Stimulated activated CD8-positive, alpha-beta memory T cell treated with anti-CD3 and anti-CD28 coated beads, Interleukin-12 subunit alpha, Interleukin-12 subunit beta, amount 100 ng/mL, for 24 hours (primary cell): ENCODE measurements around the gene SLC6A19.

Experiments
- DNase-seq: peaks from one replicate; pipeline ENCODE4 v3.0.0-alpha.2; 2020; ENCODE audit errors: extremely low read depth

Gene SLC6A19

DNA sequence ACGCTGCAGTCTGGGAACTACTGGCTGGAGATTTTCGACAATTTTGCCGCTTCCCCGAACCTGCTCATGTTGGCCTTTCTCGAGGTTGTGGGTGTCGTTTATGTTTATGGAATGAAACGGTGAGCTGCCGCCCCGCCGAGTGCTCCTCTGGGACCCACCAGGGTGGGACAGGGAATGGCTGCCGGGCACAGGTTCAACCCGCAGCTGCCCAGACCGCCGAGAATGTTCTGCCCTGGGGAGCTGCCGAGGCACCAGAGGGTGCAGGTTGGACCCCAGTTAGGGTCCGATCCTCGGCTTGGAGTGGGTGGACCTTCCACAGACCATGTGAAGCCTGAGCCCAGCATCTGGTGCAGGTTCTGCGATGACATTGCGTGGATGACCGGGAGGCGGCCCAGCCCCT lies 42.9 kb downstream of the SLC6A19 start:
- no peak for DNase-seq

- no peak for DNase-seq
Measured at GRCh38 chr5:1244976-1245375, 43.6 kb downstream of the SLC6A19 start.

DNA sequence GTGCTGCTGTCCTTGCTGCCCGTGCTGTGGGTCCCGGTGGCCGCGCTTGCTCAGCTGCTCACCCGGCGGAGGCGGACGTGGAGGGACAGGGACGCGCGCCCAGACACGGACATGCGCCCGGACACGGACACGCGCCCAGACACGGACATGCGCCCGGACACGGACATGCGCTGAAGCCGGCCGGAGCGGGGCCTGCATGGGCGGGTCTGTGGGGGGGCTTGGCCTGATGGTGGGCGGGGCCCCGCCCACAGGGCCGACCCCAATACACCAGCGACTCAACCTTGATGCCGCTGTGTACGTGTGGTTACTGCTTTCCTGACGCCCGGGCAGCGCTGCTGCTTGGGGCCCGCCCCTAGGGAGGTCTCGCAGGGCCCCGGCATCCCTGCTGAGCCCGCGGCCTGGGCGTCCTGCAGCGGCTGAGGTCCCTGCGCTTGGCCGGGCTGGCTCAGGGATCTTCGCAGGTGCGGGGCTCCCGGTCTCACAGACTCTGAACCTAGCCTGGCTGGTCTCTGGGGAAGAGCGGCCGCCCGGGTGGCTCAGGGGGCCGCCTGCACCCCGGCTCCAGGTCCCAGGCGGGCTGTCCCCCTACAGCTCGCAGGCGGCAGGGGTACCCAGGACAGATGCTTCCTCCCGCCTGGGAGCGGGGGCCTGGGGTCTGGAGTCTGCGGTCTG lies 44.6 kb downstream of the SLC6A19 start:
- DNase-seq: no peak

DNA sequence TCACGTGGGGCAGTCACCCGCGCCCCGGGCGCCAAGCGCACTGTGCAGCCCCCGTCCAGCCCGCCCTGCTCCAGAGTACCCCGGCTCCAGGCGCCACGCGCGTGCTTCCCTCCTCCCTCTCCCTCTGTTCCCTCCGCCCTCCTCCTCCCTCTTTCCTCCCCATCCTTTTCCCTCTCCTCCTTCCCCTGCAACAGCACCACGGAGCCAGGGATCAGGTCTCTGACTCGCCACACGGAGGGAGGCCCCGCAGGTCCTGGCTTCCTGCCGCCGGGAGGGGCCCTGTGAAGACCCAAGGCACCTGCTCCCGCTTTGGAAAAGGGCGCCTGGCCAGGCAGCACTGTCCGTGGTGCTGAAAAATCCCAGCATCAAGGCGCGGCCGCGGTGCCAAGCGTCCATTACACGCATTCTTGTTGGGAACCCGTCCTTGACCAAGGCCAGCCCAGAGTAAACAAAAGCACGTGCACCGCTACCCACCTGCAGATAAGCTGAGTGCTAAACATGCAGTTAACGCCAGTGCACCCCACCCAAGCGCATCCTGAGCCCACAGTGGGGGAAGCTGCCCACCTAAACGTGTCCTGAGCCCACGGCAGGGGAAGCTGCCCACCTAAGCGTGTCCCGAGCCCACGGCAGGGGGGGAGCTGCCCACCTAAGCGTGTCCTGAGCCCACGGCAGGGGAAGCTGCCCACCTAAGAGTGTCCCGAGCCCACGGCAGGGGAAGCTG lies 45.5 kb downstream of the SLC6A19 start:
- DNase-seq: no peak

- no peak for DNase-seq
Measured at GRCh38 chr5:1247811-1248210, 46.4 kb downstream of the SLC6A19 start.

- DNase-seq: no peak
Measured at GRCh38 chr5:1249366-1250280, 48.2 kb downstream of the SLC6A19 start.

DNA sequence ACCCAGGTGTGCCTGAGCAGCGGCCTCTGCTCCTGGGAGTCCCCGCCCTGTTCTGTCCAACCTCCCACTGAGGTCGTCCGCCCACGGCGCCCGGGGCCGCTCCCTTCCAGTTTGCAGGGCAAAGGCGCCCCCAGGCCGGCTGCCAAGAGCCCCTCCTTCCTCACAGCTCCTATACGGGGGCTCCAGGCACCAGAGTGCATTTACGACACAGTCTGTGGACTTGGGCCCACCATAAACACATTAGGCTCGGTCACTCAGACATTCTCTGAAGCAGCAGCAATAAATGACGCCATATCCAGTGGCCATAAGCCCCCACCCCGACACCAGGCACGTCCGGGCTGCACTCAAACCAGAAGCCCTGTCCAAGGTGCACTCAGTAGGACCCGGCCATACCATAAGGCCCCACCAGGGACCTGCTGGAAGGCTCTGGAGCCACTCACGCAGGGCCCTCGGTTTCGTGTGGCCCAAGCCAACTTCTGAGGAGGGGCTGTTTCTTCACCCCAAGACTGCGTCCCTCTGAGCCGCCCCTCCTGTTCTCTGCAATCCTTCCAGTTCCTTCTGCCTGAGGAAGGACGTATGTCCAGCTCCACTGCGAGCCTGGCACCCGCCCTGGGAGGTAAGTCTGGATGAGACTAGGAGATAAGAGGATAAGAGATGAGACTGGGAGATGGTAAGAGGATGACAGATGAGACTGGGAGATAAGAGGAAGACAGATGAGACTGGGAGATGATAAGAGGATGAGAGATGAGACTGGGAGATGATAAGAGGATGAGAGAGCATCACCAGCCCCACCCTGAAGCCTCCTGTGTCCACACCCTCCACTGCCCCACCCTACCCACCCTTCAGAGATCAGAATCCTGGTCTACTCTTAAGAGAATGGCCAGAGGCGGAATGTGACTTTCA lies 50.5 kb downstream of the SLC6A19 start:
- DNase-seq: no peak

DNA sequence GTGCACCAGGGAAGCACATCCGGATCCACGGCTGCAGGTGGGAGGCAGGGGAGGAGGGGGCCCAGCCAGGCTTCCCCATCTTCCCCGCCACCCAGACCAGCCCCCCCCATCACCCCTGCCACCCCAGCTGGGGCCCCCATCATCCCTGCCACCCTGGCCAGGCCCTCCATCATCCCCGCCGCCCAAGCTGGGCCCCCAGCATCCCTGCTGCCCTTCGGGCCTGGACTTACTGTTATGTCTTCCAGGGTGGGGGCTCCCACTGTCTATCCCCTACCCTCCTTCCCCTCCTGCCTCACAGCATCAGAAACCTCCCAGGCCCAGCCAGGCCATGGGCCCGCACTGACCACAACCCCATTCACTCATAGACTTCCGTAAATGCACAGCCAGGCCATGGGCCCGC lies 51.3 kb downstream of the SLC6A19 start:
- DNase-seq: no peak

DNA sequence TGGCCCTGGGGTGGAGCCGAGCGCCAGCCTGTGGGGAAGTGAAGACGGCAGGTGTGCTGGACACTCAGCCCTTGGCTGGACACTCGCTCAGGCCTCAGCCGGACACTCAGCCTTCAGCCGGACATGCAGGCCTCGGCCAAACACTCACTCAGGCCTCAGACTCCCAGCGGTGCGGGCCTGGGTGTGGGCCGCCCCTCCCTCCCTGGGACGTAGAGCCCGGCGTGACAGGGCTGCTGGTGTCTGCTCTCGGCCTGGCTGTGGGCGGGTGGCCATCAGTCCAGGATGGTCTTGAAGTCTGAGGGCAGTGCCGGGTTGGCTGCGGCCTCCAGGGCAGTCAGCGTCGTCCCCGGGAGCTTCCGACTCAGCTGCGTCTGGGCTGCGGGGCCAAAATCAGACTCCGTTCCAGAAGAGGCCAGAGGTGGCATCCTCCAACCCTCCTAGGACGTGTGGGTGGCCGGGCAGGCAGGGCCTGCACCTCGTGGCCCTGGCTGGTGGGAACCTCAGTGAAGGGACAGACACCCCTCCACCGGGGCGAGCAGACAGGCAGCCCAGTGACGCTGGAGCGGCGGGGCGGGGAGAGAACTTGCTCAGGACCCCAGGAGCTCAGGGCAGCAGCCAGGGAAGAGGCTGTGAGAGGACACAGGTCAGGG lies 52.2 kb downstream of the SLC6A19 start:
- DNase-seq: no peak

DNA sequence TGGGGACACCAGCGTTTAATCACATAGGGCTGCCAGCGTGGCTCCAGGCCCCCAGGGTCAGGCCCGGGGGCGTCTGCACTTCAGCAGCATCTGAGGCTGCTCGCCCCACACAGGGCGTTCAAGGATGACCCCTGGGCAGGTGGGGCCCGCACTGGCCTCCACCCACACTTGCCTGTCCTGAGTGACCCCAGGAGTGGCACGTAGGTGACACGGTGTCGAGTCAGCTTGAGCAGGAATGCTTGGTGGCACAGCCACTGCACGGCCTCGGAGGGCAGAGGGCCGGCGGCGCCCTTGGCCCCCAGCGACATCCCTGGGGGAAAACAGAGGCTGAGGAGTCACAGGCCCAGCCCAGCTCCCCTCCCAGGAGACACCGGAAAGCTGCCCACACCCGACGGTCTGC lies 52.8 kb downstream of the SLC6A19 start:
- DNase-seq: no peak

DNA sequence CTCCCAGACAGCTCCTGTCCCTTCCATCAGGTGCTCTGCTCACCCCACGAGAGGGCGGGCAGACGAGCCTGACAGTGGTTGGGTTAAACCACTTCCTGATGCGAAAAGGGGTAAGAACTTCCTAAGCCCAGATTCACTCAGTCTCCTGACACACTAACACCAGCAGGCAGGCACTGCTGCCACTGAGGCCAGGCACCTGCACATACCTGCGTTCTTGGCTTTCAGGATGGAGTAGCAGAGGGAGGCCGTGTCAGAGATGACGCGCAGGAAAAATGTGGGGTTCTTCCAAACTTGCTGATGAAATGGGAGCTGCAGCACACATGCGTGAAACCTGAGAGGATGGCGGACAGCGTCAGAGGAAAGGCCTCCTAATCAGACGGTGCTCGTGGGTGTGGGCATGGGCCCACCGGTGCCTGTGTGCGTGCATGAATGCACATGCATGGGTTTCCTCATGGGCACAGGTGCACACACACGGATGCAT lies 53.7 kb downstream of the SLC6A19 start:
- DNase-seq: no peak

DNA sequence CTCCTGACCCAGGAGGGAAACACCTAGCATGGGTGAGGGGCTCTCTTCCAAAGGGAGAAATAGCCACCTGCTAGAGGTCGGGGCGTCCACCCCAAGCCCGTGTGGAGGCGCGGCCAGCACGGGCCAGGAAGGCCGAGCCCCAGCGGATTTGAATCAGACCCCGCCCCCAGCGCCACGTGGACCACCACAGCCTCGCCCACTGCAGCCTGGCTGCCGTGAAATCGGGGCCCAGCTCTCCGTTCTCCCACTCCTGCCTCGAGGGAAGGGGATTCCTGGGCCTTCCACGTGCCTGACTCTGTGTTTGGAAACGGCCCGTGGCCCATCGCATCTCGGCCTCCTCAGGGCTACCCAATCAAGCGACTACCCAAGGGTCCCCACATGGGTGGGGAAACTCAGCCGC lies 55.4 kb downstream of the SLC6A19 start:
- DNase-seq: no peak

- no peak for DNase-seq
Measured at GRCh38 chr5:1257363-1257762, 56.0 kb downstream of the SLC6A19 start.

GRCh38 chr5:1257841-1258240 lies 56.4 kb downstream of the SLC6A19 start:
- no peak for DNase-seq

DNA sequence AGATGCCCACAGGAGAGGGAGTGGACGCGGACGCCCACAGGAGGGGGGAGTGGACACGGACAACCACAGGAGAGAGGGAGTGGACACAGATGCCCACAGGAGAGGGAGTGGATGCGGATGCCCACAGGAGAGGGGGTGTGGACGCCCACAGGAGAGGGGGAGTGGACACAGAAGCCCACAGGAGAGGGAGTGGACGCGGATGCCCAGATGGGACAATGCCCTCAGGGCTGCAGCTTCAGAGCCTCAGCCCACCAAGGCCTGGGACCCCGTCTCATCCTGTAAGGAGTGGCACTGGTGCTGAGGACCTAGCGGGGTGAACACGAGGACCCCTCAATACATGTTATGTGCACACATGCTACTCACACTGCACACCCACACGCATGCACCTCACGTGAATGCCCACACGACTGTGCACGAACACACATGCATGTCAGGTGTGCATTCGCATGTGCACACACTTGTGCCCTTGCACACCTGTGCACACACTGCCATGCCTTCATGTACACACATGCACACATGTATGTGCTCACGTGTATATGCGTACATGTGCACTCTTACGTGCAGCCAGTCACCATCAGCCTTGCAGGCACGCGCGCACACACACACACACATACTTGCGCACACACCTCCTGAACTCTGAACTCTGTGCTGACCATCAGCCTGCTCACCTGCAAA lies 58.5 kb downstream of the SLC6A19 start:
- no peak for DNase-seq

DNA sequence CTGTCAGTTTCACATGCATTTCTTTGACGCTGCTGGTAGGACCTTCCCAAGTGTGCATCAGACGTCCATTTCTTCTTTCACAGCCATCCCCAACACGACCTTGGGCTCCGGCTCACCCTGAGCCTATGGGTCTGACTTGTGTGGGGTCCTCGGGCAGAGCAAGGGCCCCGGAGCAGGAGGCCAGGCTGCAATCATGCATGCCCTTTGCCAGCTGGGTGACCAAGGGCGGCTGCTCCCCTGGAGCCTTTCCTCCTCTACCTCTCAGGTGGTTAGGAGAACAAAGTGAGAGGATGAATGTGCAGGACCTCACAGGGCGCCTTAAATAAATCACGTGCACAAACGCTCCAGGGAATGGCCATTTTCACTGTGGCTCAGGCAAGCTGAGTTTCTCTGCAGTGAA lies 60.2 kb downstream of the SLC6A19 start:
- DNase-seq: no peak

DNA sequence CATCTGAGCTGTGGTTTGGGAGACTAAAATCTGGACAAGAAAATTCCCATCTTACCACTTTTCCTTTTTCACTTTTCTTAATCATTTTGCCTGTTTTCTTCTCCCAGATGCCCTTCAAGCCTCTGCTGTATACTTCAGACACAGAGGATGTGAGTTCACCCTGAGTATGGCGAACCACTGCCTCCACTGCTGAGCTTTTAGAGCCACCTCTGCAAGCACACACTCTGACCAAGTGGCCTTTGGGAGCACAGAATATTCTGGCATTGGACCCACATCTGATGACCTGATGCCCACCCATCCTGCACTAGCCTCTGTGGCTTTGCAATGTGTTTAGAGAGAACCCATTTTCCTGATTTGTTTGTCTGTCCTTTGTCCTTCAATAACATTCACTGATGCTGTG lies 61.0 kb downstream of the SLC6A19 start:
- no peak for DNase-seq

- no peak for DNase-seq
Measured at GRCh38 chr5:1264211-1264610, 62.8 kb downstream of the SLC6A19 start.

GRCh38 chr5:1265026-1265425 lies 63.6 kb downstream of the SLC6A19 start:
- no peak for DNase-seq
